Loucy (cell line): ENCODE results near the gene COPS6.
A peak's percentile ranks its signal among the peaks of the same experiment; 100 is the strongest.

Source experiments
- H2AFZ ChIP-seq: fragments of 200-600 bp; sonication (generic); 2 replicates; pipeline ENCODE4 v1.6.0; 2016; ENCODE audit warnings: antibody characterized with exemption, mild to moderate bottlenecking, low read length, moderate library complexity
- H3F3A ChIP-seq: fragments of 200-600 bp; 2 replicates; pipeline ENCODE4 v1.6.0; 2016; ENCODE audit warnings: antibody characterized with exemption, low read depth, mild to moderate bottlenecking
- H3K27me3 ChIP-seq: fragments of 200-600 bp; sonication (generic); 2 replicates; pipeline ENCODE4 v1.6.1; 2014; ENCODE audit warnings: low read length, mild to moderate bottlenecking; ENCODE audit not compliant: insufficient read depth, poor library complexity, severe bottlenecking
- H3K36me3 ChIP-seq: fragments of 200-600 bp; sonication (generic); 2 replicates; pipeline ENCODE4 v1.6.1; 2016; ENCODE audit warnings: low read length; ENCODE audit not compliant: insufficient read depth
- H3K4me1 ChIP-seq: fragments of 200-600 bp; sonication (generic); 2 replicates; pipeline ENCODE4 v1.5.1; 2014; ENCODE audit warnings: low read length, mild to moderate bottlenecking; ENCODE audit not compliant: insufficient read depth, poor library complexity, severe bottlenecking
- H3K4me2 ChIP-seq: fragments of 200-600 bp; sonication (generic); 2 replicates; pipeline ENCODE4 v1.6.0; 2014; ENCODE audit warnings: antibody characterized with exemption, low read length, low read depth, mild to moderate bottlenecking; ENCODE audit not compliant: poor library complexity, severe bottlenecking
- H3K4me3 ChIP-seq: fragments of 200-600 bp; sonication (generic); 2 replicates; pipeline ENCODE4 v1.5.1; 2014; ENCODE audit warnings: low read length, mild to moderate bottlenecking, mixed read lengths; ENCODE audit not compliant: poor library complexity, severe bottlenecking
- H3K79me2 ChIP-seq: fragments of 200-600 bp; sonication (generic); 2 replicates; pipeline ENCODE4 v1.6.1; 2014; ENCODE audit warnings: low read length; ENCODE audit not compliant: insufficient read depth
- H3K9ac ChIP-seq: fragments of 200-600 bp; sonication (generic); 2 replicates; pipeline ENCODE4 v1.6.0; 2014; ENCODE audit warnings: mild to moderate bottlenecking, low read depth, low read length, moderate library complexity; ENCODE audit not compliant: poor library complexity, severe bottlenecking
- H3K9me2 ChIP-seq: fragments of 200-600 bp; sonication (generic); replicated peaks from 2 replicates; pipeline ENCODE4 v1.6.1; 2016; ENCODE audit warnings: low read depth, low read length, mixed read lengths
- H3K9me3 ChIP-seq: fragments of 200-600 bp; sonication (generic); 2 replicates; pipeline ENCODE4 v1.6.1; 2014; ENCODE audit warnings: mild to moderate bottlenecking, antibody characterized with exemption, low read length, low read depth; ENCODE audit not compliant: insufficient read depth
- H4K20me1 ChIP-seq: fragments of 200-600 bp; sonication (generic); 2 replicates; pipeline ENCODE4 v1.6.0; 2014; ENCODE audit warnings: antibody characterized with exemption, low read length, mild to moderate bottlenecking; ENCODE audit not compliant: insufficient read depth, poor library complexity, severe bottlenecking
- EZH2phosphoT487 ChIP-seq: fragments of 200-600 bp; IDR thresholded peaks from 2 replicates; pipeline ENCODE4 v1.6.1; 2018; ENCODE audit warnings: antibody characterized with exemption, mild to moderate bottlenecking, moderate library complexity, borderline replicate concordance
- TF ChIP-seq, protein P1 (sequence below): fragments of 200-600 bp; sonication (generic); conservative IDR thresholded peaks from 2 replicates; pipeline ENCODE4 v1.5.1; 2014; ENCODE audit warnings: mild to moderate bottlenecking, antibody characterized with exemption, low read length

Gene COPS6

DNA sequence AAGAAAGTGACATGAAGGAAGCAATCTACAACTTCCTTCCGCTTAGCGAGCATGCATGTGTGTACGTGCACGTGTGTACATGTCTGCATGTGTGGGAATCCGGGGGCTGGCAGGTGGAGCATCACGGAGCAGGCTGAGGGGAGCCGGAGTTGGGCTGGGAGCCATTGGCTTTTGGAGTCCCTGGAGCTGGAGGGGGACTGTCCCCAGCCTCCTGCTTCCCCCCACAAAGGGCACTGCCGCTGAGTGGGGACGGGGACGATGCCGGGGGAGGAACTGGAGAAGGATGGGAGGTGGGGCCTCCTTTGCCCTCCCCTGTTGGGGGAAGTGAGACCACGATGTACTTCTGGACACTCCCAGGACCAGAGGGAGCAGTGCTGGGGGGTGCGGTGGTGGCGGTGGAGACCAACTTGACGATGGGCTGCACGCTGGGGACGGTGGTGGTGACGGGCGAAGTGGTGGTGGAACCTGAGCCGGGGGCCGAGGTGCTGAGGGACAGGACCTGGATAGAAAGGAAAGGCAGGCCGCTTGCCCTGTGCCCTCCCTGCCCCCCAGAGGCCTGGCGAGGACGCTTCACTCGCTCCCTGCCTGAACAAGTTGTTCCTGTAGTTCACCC is 18.5 kb downstream of the COPS6 start:
- TF ChIP-seq EZH2phosphoT487 = no peak
- TF ChIP-seq, protein P1, sequence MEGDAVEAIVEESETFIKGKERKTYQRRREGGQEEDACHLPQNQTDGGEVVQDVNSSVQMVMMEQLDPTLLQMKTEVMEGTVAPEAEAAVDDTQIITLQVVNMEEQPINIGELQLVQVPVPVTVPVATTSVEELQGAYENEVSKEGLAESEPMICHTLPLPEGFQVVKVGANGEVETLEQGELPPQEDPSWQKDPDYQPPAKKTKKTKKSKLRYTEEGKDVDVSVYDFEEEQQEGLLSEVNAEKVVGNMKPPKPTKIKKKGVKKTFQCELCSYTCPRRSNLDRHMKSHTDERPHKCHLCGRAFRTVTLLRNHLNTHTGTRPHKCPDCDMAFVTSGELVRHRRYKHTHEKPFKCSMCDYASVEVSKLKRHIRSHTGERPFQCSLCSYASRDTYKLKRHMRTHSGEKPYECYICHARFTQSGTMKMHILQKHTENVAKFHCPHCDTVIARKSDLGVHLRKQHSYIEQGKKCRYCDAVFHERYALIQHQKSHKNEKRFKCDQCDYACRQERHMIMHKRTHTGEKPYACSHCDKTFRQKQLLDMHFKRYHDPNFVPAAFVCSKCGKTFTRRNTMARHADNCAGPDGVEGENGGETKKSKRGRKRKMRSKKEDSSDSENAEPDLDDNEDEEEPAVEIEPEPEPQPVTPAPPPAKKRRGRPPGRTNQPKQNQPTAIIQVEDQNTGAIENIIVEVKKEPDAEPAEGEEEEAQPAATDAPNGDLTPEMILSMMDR = no peak
- no peaks in the 10 kb centered on the region for H3K9me3 ChIP-seq
- H3K9ac ChIP-seq = no peak overlapping the region
- no peaks in the 10 kb centered on the region for H3K27me3 ChIP-seq
- no peak overlapping the region for H3K4me3 ChIP-seq
- H3K36me3 ChIP-seq = peaks cover 15% of the 10 kb centered on the region; the same call in 1 of the 2 replicates
- H3K4me2 ChIP-seq = no peak overlapping the region
- H3F3A ChIP-seq = no peaks in the 10 kb centered on the region
- H3K4me1 ChIP-seq = peaks cover 6% of the 10 kb centered on the region
- H4K20me1 ChIP-seq = no peaks in the 10 kb centered on the region
- H2AFZ ChIP-seq = no peak overlapping the region
- H3K79me2 ChIP-seq = peaks cover 12% of the 10 kb centered on the region
- no peaks in the 10 kb centered on the region for H3K9me2 ChIP-seq

DNA sequence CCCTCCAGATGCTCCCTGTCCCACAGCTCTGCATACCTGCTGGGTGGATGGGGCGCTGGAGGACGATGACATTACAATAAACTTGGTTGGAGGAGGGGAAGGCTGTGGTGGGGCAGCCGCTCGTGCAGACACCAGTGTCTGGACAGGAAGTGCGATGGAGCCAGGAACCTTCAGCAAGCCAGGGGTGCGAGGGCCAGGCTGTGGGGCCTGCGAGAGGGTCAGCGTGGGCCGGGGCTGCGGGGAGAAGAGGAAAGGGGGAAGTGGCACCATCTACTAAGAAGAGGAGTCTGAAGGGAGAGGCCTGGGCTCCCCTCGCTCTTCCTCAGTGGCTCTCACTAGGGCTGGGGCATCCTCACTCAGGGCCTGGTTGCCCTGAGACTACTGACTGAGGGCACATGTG is 19.1 kb downstream of the COPS6 start:
- TF ChIP-seq EZH2phosphoT487 = no peak
- TF ChIP-seq, protein P1 = no peak
- no peak overlapping the region for H3K4me2 ChIP-seq
- H3F3A ChIP-seq = no peaks in the 10 kb centered on the region
- H3K27me3 ChIP-seq = no peaks in the 10 kb centered on the region
- no peak overlapping the region for H3K4me3 ChIP-seq
- no peaks in the 10 kb centered on the region for H3K9me2 ChIP-seq
- no peaks in the 10 kb centered on the region for H4K20me1 ChIP-seq
- peaks cover 5% of the 10 kb centered on the region; the same call in 1 of the 2 replicates for H3K79me2 ChIP-seq
- peaks cover 15% of the 10 kb centered on the region; the same call in 1 of the 2 replicates for H3K36me3 ChIP-seq
- no peak overlapping the region for H3K9ac ChIP-seq
- no peak overlapping the region for H2AFZ ChIP-seq
- no peaks in the 10 kb centered on the region for H3K9me3 ChIP-seq
- H3K4me1 ChIP-seq = no peaks in the 10 kb centered on the region

DNA sequence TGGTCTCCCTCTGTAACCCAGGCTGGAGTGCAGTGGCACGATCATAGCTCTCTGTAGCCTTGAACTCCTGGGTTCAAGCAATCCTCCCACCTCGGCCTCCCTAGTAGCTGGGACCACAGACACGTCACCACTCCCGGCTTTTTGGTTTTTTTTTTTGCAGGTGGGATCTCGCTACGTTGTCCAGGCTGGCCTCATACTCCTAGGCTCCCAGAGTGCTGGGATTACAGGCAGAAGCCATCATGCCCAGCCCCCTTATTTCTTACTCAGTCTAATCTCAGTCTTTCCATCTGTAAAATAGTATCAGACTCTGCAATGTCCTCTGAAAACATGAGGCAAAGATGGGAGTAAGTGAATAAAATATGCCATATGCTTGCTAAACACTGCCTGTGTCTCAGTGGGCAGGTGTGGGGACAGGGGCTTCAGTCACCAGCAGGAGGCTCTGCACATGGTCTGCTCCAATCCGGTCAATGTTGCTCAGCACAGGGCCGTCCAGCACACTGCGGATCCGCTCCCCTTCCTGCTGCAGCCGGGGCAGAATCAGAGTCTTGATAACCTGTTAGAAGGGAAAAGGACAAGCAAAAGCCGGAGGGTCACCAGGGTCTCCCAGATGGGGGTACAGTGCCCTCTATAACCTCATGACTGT is 20.9 kb downstream of the COPS6 start:
- no peaks in the 10 kb centered on the region for H3F3A ChIP-seq
- H3K27me3 ChIP-seq = no peaks in the 10 kb centered on the region
- no peaks in the 10 kb centered on the region for H3K79me2 ChIP-seq
- TF ChIP-seq, protein P1 = peak; percentile 36; the same call in 1 of the 2 replicates
- TF ChIP-seq EZH2phosphoT487 = no peak
- H3K9me2 ChIP-seq = no peaks in the 10 kb centered on the region
- H4K20me1 ChIP-seq = no peaks in the 10 kb centered on the region
- H3K4me1 ChIP-seq = no peaks in the 10 kb centered on the region
- H3K9me3 ChIP-seq = no peaks in the 10 kb centered on the region
- H3K9ac ChIP-seq = no peak overlapping the region
- H3K4me2 ChIP-seq = no peak overlapping the region
- no peak overlapping the region for H3K4me3 ChIP-seq
- H3K36me3 ChIP-seq = peaks cover 19% of the 10 kb centered on the region; the same call in 1 of the 2 replicates
- no peak overlapping the region for H2AFZ ChIP-seq
